ENCODE measurements around the gene HYLS1. TPM values are rescaled to one million over a fixed set of nuclear protein-coding genes. Genes with fewer than 3 reads are reported as not detected.

Gene HYLS1
- total and polyA plus RNA-seq, 10 of the 15 experiments (the other 5 are each of a cell fraction or from before 2014, with no cell fraction given), result 11.7 to 35.1 (median 17.6) TPM

- TF ChIP-seq GABPA (IDR thresholded peaks at IDR 0.05; ENCODE audit: low read depth), result no peak
These were observed 58.5 kb downstream of the HYLS1 start, which contains the start of gene VSIG10L2 (continued) for GRCh38 chr11:125945797-125946520.

DNA sequence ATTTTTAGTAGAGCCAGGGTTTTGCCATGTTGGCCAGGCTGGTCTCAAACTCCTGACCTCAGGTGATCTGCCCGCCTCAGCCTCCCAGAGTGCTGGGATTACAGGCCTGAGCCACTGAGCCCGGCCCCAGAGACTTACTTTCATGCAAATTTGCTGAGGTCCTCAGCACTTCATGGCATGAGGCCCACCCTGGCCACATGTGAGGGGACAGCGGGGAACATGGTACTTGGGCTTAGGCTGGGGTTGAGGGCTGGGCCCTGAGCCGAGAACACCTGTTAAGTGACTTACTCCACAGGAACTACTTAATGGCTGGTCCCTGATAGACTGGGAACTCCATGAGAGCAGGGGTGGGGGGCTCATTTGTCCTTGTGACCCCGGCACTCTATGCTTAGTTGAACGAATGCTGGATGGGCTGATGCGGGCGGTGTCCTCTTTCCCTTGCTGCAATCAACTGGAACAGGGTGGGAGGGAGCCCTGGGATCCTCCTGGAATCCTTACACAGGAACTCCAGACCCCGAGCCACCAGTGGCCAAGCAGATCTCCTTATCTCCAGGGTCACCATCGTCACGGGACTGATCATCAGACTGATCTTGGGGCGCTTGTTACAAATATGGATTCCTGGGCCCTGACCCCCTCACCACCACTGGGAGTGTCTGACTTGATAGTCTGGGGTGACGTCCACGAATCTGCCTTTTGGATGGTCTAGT is 59.4 kb downstream of the HYLS1 start:
- Histone ChIP-seq H3K36me3 (ENCODE audit: control insufficient read depth in 2 of 2, insufficient read depth in 2 of 2, low read length in 1 of 2) (no peaks in the 10 kb centered on the region), H3K27ac (ENCODE audit: control insufficient read depth, insufficient read depth) (no peak overlapping the region), H3K4me2 (ENCODE audit: control insufficient read depth, insufficient read depth) (no peak overlapping the region), H3K79me2 (ENCODE audit: control insufficient read depth, insufficient read depth, low read length) (no peaks in the 10 kb centered on the region), H3K9ac (ENCODE audit: control insufficient read depth, insufficient read depth, low read length) (no peak overlapping the region), H3K27me3 (replicated peaks in 1 of 2; ENCODE audit: control insufficient read depth in 2 of 2, insufficient read depth in 2 of 2, low read length in 1 of 2) (no peaks in the 10 kb centered on the region; a peak in 1 of 4 replicates), H3K4me1 (ENCODE audit: control insufficient read depth, insufficient read depth, low read length) (no peaks in the 10 kb centered on the region), H3K9me3 (replicated peaks; ENCODE audit: control insufficient read depth, insufficient read depth, low read length) (no peaks in the 10 kb centered on the region), H3K4me3 (no peak overlapping the region), H4K20me1 (ENCODE audit: control insufficient read depth, insufficient read depth) (no peaks in the 10 kb centered on the region), H2AFZ (ENCODE audit: control insufficient read depth, low read depth, low read length) (no peak overlapping the region)
- in situ Hi-C loops (cut with MboI) (no loop called here), intact Hi-C loops (cut with micrococcal nuclease; ENCODE audit: unreplicated experiment) (no loop called here)
- ChIA-PET SMC1A (ENCODE audit: uncharacterized antibody, unreplicated experiment) (no interaction called here), RAD21 (ENCODE audit: unreplicated experiment) (no interaction called here), CTCF (interaction anchor here (12.1 kb wide), 1 partner anchor 244 kb away, joined by 220 read pairs; no protein-coding TSS in a partner anchor), POLR2A (no interaction called here)
- BruUV-seq (replicated peaks), result no TSS peak
- no peak for ATAC-seq
- FAIRE-seq, result no peak
- DNase-seq (ENCODE audit: low read depth, low spot score), result no peak
- 20% methylated on average over 14 of the region's 14 CpGs for WGBS (ENCODE audit: insufficient coverage, insufficient replicate concordance, low lambda C conversion rate, missing lambda C conversion rate)
- TF ChIP-seq NRF1 (conservative IDR thresholded peaks at IDR 0.05; ENCODE audit: low read depth, low read length) (no peak), ZNF274 (IDR thresholded peaks at IDR 0.05; ENCODE audit: insufficient read depth, insufficient read length) (no peak), SIX5 (IDR thresholded peaks at IDR 0.05; ENCODE audit: low read depth, low read length, severe bottlenecking) (no peak), ATF7 (IDR thresholded peaks at IDR 0.05; ENCODE audit: low read depth) (no peak), POU2F2 (IDR thresholded peaks at IDR 0.05; ENCODE audit: borderline replicate concordance, low read depth, low read length) (no peak), EGR1 (IDR thresholded peaks at IDR 0.05; ENCODE audit: borderline replicate concordance in 1 of 2, low read depth in 2 of 2, low read length in 2 of 2) (no peak), NFYA (IDR thresholded peaks at IDR 0.05; ENCODE audit: borderline replicate concordance, low read depth, low read length) (no peak), CUX1 (IDR thresholded peaks at IDR 0.05; ENCODE audit: insufficient replicate concordance, low read depth, low read length) (no peak), HSF1 (IDR thresholded peaks at IDR 0.05; ENCODE audit: low read depth, low read length) (no peak)
- TF ChIP-seq, protein P1, sequence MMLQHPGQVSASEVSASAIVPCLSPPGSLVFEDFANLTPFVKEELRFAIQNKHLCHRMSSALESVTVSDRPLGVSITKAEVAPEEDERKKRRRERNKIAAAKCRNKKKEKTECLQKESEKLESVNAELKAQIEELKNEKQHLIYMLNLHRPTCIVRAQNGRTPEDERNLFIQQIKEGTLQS (IDR thresholded peaks at IDR 0.05; ENCODE audit: borderline replicate concordance, extremely low read depth, low read depth, low read length), result no peak
- TF ChIP-seq, protein P2, sequence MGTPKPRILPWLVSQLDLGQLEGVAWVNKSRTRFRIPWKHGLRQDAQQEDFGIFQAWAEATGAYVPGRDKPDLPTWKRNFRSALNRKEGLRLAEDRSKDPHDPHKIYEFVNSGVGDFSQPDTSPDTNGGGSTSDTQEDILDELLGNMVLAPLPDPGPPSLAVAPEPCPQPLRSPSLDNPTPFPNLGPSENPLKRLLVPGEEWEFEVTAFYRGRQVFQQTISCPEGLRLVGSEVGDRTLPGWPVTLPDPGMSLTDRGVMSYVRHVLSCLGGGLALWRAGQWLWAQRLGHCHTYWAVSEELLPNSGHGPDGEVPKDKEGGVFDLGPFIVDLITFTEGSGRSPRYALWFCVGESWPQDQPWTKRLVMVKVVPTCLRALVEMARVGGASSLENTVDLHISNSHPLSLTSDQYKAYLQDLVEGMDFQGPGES (IDR thresholded peaks at IDR 0.05), result no peak
